Measurements from ENCODE around the gene ARR3.

DNA sequence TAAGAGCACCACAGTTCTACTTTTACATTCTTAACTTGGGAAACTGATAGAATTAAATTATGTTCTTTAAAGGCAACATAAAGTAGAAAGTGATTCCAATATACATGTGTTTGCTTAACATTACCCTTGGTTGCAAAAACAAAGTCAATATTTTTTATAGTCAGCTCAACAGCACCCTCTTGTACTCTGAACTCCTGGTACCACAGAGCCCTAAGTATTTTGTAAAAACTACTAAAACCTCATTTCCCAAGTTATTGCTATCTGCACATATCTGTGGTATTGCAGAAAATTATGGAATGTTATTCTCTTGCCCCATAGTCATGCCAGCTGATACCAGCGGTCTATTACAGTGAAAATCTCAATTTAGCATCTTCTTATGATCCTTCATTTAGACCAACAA, 24.7 kb downstream of the ARR3 start:
- TF ChIP-seq CTCF (IDR thresholded peaks at IDR 0.05) (no peak), POLR2AphosphoS5 (IDR thresholded peaks at IDR 0.05) (no peak)

Data from upper lobe of left lung (tissue), 4 donors.